Natural killer cell (primary cell): Measurements from ENCODE around the gene NUDT16L1. TPM values are rescaled to one million over a fixed set of nuclear protein-coding genes. Genes with fewer than 3 reads are reported as not detected.

ENCODE experiments used
- ATAC-seq, 3 donors: fragments of 150-1000 bp in 2 of 3; fragments of 200-7000 bp in 1 of 3; cut with Tn5 transposase; 1 replicate in 1 of 3; 2 replicates in 2 of 3; pipeline ENCODE4 v1.10.0; 2021; ENCODE audit warnings: mild to moderate bottlenecking in 2 of 3, moderate library complexity in 2 of 3
- DNase-seq, 2 donors: peaks; one replicate each; pipeline versions ENCODE4 v3.0.0 to v3.0.0-alpha.2; 2013 to 2021; ENCODE audit warnings: mixed read lengths in 1 of 2
- H3K27ac ChIP-seq: one replicate; pipeline ENCODE4 v1.5.1; 2013; ENCODE audit warnings: mild to moderate bottlenecking, low read length
- H3K27me3 ChIP-seq: one replicate; pipeline ENCODE4 v1.6.1; 2013; ENCODE audit warnings: low read length; ENCODE audit not compliant: control insufficient read depth, insufficient read depth
- H3K36me3 ChIP-seq: one replicate; pipeline ENCODE4 v1.6.1; 2013; ENCODE audit warnings: low read length; ENCODE audit not compliant: control insufficient read depth, insufficient read depth
- H3K4me1 ChIP-seq: one replicate; pipeline ENCODE4 v1.6.1; 2013; ENCODE audit warnings: low read length; ENCODE audit not compliant: control insufficient read depth, insufficient read depth
- H3K4me3 ChIP-seq: one replicate; pipeline ENCODE4 v1.5.1; 2013; ENCODE audit warnings: low read length
- H3K9me3 ChIP-seq: one replicate; pipeline ENCODE4 v1.6.1; 2013; ENCODE audit warnings: low read length; ENCODE audit not compliant: control insufficient read depth, insufficient read depth
- H3K27ac Mint-ChIP-seq, 2 donors: one replicate each; pipeline ENCODE4 v1.8.0; 2022; ENCODE audit warnings: mild to moderate bottlenecking in 2 of 2, mixed read lengths in 2 of 2, moderate library complexity in 1 of 2
- H3K27me3 Mint-ChIP-seq, 2 donors: one replicate each; pipeline ENCODE4 v1.8.0; 2022; ENCODE audit warnings: low read depth in 2 of 2, mixed read lengths in 2 of 2
- H3K36me3 Mint-ChIP-seq: one replicate; pipeline ENCODE4 v1.8.0; 2022; ENCODE audit warnings: mixed read lengths
- H3K4me1 Mint-ChIP-seq, 2 donors: one replicate each; pipeline ENCODE4 v1.8.0; 2022; ENCODE audit warnings: mixed read lengths in 2 of 2
- H3K4me3 Mint-ChIP-seq: one replicate; pipeline ENCODE4 v1.8.0; 2022; ENCODE audit warnings: mild to moderate bottlenecking, moderate library complexity, mixed read lengths
- H3K9me3 Mint-ChIP-seq, 2 donors: one replicate each; pipeline ENCODE4 v1.8.0; 2022; ENCODE audit warnings: mixed read lengths in 2 of 2
- WGBS: methylation state at CpG from one replicate; pipeline ENCODE4 v1.1.7; 2013; ENCODE audit warnings: missing lambda C conversion rate; ENCODE audit not compliant: insufficient coverage; 5-methylcytosine and 5-hydroxymethylcytosine counted together
- intact Hi-C: fragments of 100-400 bp; cut with micrococcal nuclease; formaldehyde crosslinking; loops from one replicate; pipeline ENCODE4 v1.14.2; 2022
- total RNA-seq, 4 donors: library from RNA; stranded (reverse); fragments of 120-200 nt in 1 of 4; gene quantifications; one replicate each; pipeline versions ENCODE4 v1.2.3 to v1.2.4, GENCODE V29; 2013 to 2022
- TF ChIP-seq, protein P1 (sequence below): fragments of 200-600 bp; IDR thresholded peaks from one replicate; pipeline ENCODE4 v1.8.0; 2022; ENCODE audit warnings: antibody characterized with exemption

Gene NUDT16L1
- total RNA-seq, 3 donors from 2014 or later (not counting 1 experiment from before 2014, with no cell fraction given) = 30.8 to 39.1 (median 35.0) TPM

DNA sequence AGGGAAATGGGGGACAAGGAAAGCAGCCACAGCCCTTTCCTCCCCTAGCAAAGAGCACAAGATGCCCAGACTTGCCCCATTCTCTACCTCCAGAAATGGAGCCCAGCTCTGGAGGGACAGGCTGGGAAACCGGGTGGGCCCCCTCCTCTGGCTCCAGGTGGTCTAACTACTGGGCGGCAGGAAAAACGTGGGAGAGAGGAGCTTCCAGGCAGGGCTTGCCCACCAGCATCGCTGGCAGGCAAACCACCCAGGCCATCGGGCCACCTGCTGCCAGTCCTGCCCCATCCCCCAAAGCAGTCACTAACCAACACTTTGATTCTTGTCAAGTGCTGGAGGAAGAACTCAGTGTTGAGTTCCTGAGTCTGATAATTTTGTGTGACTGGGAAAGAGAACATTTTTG lies 25.1 kb downstream of the NUDT16L1 start:
- Histone ChIP-seq H3K36me3 (peaks cover 18% of the 10 kb centered on the region), H3K4me1 (no peaks in the 10 kb centered on the region), H3K27me3 (no peaks in the 10 kb centered on the region), H3K4me3 (no peak overlapping the region), H3K9me3 (no peaks in the 10 kb centered on the region), H3K27ac (no peak overlapping the region)
- Mint-ChIP-seq H3K27ac (no peak overlapping the region), H3K27me3 (no peaks in the 10 kb centered on the region), H3K36me3 (no peaks in the 10 kb centered on the region), H3K4me1 (peaks cover 0 to 6% of the 10 kb centered on the region in 2 donors), H3K9me3 (no peaks in the 10 kb centered on the region), H3K4me3 (no peak overlapping the region)
- TF ChIP-seq, protein P1, sequence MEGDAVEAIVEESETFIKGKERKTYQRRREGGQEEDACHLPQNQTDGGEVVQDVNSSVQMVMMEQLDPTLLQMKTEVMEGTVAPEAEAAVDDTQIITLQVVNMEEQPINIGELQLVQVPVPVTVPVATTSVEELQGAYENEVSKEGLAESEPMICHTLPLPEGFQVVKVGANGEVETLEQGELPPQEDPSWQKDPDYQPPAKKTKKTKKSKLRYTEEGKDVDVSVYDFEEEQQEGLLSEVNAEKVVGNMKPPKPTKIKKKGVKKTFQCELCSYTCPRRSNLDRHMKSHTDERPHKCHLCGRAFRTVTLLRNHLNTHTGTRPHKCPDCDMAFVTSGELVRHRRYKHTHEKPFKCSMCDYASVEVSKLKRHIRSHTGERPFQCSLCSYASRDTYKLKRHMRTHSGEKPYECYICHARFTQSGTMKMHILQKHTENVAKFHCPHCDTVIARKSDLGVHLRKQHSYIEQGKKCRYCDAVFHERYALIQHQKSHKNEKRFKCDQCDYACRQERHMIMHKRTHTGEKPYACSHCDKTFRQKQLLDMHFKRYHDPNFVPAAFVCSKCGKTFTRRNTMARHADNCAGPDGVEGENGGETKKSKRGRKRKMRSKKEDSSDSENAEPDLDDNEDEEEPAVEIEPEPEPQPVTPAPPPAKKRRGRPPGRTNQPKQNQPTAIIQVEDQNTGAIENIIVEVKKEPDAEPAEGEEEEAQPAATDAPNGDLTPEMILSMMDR = no peak
- DNase-seq (no peak), ATAC-seq (no peak)
- intact Hi-C loops = no loop called here
- WGBS = 91% methylated on average over 5 of the region's 5 CpGs

DNA sequence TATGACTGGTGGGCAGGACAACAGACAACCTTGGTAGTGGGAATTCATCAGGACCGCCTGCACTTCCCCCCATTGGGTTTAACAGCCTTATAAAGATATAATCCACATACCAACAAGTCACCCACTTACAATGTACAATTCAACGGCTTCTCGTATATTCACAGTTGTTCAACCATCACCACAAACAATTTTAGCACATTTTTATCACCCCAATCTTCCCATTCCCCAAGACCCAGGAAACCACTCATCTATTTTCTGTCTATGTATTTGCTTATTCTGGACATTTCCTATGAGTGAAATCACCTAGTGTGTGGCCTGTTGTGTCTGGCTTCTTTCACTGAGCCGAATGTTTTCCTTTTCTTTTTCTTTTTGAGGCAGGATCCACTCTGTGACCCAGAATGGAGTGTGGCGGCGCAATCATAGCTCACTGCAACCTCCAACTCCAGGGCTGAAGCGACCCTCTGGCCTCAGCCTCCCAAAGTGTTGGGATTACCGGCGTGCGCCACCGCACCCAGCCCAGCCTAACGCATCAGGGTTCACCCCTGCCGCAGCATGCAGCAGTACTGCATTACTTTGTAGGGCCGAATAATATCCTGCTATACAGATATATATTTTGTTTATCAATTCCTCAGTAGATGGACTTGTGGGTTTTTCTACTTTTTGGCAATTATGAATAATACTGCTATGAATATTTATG lies 29.9 kb downstream of the NUDT16L1 start:
- no peak for ATAC-seq
- TF ChIP-seq, protein P1 = no peak

DNA sequence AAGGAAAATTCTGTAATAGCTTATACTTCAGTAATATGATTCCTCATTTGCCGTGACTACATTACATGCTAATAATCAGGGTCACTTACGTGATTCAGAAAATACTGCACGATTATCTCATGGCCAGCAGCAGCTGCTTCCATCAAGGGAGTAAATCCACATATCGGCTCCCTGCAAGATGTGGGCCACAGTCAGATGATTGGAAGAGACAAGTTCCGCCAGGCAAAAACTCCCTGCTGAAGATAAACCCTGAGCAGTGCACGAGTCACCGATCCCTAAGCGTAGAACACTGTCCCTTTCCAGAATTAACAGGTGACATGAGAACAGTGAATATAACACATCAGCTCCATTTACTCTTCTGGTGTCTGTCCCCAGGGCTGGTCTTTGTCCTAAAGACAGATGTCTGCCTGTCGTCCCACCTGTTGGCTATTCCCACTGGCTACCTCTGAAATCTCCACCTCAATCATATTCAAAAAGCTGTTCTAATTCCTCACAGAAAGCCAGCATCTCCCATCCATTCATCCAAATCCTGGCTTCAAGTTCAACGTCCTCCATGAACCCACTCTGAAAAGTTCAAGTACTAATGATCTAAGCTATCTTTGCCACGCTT lies 31.4 kb downstream of the NUDT16L1 start:
- intact Hi-C loops = no loop called here
- Histone ChIP-seq H3K27ac (no peak overlapping the region), H3K4me3 (no peak overlapping the region), H3K4me1 (no peaks in the 10 kb centered on the region), H3K36me3 (peaks cover 28% of the 10 kb centered on the region), H3K9me3 (no peaks in the 10 kb centered on the region), H3K27me3 (no peaks in the 10 kb centered on the region)
- H3K36me3 Mint-ChIP-seq = no peaks in the 10 kb centered on the region
- H3K27ac Mint-ChIP-seq = no peak overlapping the region
- ATAC-seq (no peak), DNase-seq (no peak)
- H3K4me3 Mint-ChIP-seq = no peak overlapping the region
- WGBS = 95% methylated on average over 11 of the region's 11 CpGs
- no peaks in the 10 kb centered on the region for H3K27me3 Mint-ChIP-seq
- H3K4me1 Mint-ChIP-seq = peaks cover 0 to 11% of the 10 kb centered on the region in 2 donors
- no peaks in the 10 kb centered on the region for H3K9me3 Mint-ChIP-seq
- TF ChIP-seq, protein P1 = no peak

More for the DNA sequence above, 29.9 kb downstream of the NUDT16L1 start:
- no peak overlapping the region for H3K27ac ChIP-seq
- H3K4me1 Mint-ChIP-seq = peaks cover 0 to 6% of the 10 kb centered on the region in 2 donors
- H3K9me3 ChIP-seq = no peaks in the 10 kb centered on the region
- no peak for DNase-seq
- intact Hi-C loops = no loop called here
- H3K36me3 ChIP-seq = peaks cover 14% of the 10 kb centered on the region
- no peaks in the 10 kb centered on the region for H3K4me1 ChIP-seq
- no peaks in the 10 kb centered on the region for H3K27me3 Mint-ChIP-seq
- no peaks in the 10 kb centered on the region for H3K9me3 Mint-ChIP-seq
- H3K27me3 ChIP-seq = no peaks in the 10 kb centered on the region
- 87% methylated on average over 13 of the region's 14 CpGs for WGBS
- H3K4me3 Mint-ChIP-seq = no peak overlapping the region
- H3K27ac Mint-ChIP-seq = no peak overlapping the region
- no peaks in the 10 kb centered on the region for H3K36me3 Mint-ChIP-seq
- H3K4me3 ChIP-seq = no peak overlapping the region
